Lung (tissue), 12 donors: ENCODE data around the gene LRRC8B. TPM values are rescaled to one million over a fixed set of nuclear protein-coding genes. Genes with fewer than 3 reads are reported as not detected.
A peak's percentile ranks its signal among the peaks of the same experiment; 100 is the strongest.

Experiments used
- ATAC-seq: fragments of 200-7000 bp; cut with Tn5 transposase; one replicate; pipeline ENCODE4 v1.9.1; 2020; ENCODE audit warnings: moderate number of reproducible peaks; ENCODE audit not compliant: insufficient read depth, low FRiP score
- DNase-seq, 3 donors: peaks; one replicate each; pipeline ENCODE4 v3.0.0-alpha.2; 2013 to 2017
- H3K27ac ChIP-seq, 2 donors: one replicate each; pipeline ENCODE4 v1.5.1; 2013; ENCODE audit warnings: mild to moderate bottlenecking in 2 of 2, moderate library complexity in 2 of 2, control low read depth in 1 of 2, inconsistent platforms in 1 of 2, low read depth in 1 of 2, low read length in 1 of 2
- H3K27me3 ChIP-seq, 3 donors: one replicate each; pipeline ENCODE4 v1.5.1; 2013; ENCODE audit warnings: low read length in 2 of 3; ENCODE audit not compliant: control insufficient read depth in 3 of 3, insufficient read depth in 3 of 3
- H3K36me3 ChIP-seq, 4 donors: one replicate each; pipeline ENCODE4 v1.5.1; 2013; ENCODE audit warnings: low read length in 4 of 4, mild to moderate bottlenecking in 1 of 4, moderate library complexity in 1 of 4; ENCODE audit not compliant: control insufficient read depth in 4 of 4, insufficient read depth in 4 of 4
- H3K4me1 ChIP-seq, 5 donors: one replicate each; pipeline ENCODE4 v1.5.1; 2013; ENCODE audit warnings: low read length in 5 of 5, mild to moderate bottlenecking in 2 of 5, moderate library complexity in 1 of 5; ENCODE audit not compliant: control insufficient read depth in 5 of 5, insufficient read depth in 5 of 5
- H3K4me3 ChIP-seq: one replicate; pipeline ENCODE4 v1.5.1; 2013; ENCODE audit warnings: mild to moderate bottlenecking, control low read depth, moderate library complexity
- H3K9ac ChIP-seq, 2 donors: one replicate each; pipeline ENCODE4 v1.5.1; 2013; ENCODE audit warnings: low read length in 2 of 2, control low read depth in 1 of 2; ENCODE audit not compliant: insufficient read depth in 1 of 2
- H3K9me3 ChIP-seq, 4 donors: one replicate each; pipeline ENCODE4 v1.5.1; 2013; ENCODE audit warnings: low read length in 3 of 4, mild to moderate bottlenecking in 1 of 4, moderate library complexity in 1 of 4; ENCODE audit not compliant: control insufficient read depth in 4 of 4, insufficient read depth in 3 of 4
- CTCF ChIP-seq: IDR thresholded peaks from 2 replicates; pipeline ENCODE4 v1.5.1; 2012; ENCODE audit warnings: mild to moderate bottlenecking; ENCODE audit errors: control extremely low read depth, extremely low read depth
- WGBS, 2 donors: extraction: QIAGEN DNeasy Blood & Tissue Kit; methylation state at CpG; one replicate each; pipeline ENCODE4 v1.1.7; 2013; 5-methylcytosine and 5-hydroxymethylcytosine counted together
- polyA plus RNA-seq, 2 donors: library from polyadenylated mRNA; stranded (reverse); fragments of 200-250 nt; gene quantifications; one replicate each; pipeline ENCODE4 v1.2.1, GENCODE V29; 2013
- total RNA-seq, 2 donors: library from RNA; depleted of rRNA in 1 of 2; stranded (reverse); fragments of >200 nt in 1 of 2; gene quantifications; one replicate each; pipeline ENCODE4 v1.2.1, GENCODE V29; 2014 to 2021
- donor health status: control.
- donor health status: control.
- donor health status: Bipolar disorder and iron deficiency.
- donor health status: healthy.
- donor health status: DM: yes; HTN: yes; CAD: no.

LRRC8B gene
- total and polyA plus RNA-seq, 4 donors: 4.3 to 22.8 (median 11.0) TPM

DNA sequence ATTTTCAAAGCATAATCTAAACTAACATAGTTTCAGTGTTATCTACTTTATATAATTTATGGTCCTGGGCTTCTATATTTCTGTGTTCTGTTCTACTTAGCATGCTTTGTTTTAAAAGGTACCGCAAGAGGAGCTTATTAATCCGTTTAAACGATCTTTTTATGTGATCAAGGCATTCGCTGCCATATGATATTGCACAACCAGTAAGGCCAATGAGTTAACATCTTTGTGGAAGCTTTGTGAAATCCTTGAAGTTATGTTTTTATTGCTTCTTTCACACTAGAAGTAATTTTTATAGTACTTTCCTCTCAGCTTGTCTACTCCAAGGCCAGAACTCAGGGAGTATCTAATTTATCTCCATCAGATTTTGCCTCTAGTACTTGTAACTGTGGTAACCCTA is 117.2 kb downstream of the LRRC8B start:
- no peaks in the 10 kb centered on the region for H3K9me3 ChIP-seq
- no peaks in the 10 kb centered on the region for H3K36me3 ChIP-seq
- no peak overlapping the region for H3K27ac ChIP-seq
- no peak for ATAC-seq
- H3K27me3 ChIP-seq: no peaks in the 10 kb centered on the region
- H3K4me3 ChIP-seq: no peak overlapping the region
- TF ChIP-seq CTCF: no peak
- H3K4me1 ChIP-seq: peaks cover 0 to 4% (median 3%) of the 10 kb centered on the region in 5 donors
- WGBS, 2 donors: 65 to 72% methylated on average over 4 of the region's 4 CpGs
- no peak overlapping the region for H3K9ac ChIP-seq
- DNase-seq: no peak

- H3K4me3 ChIP-seq: no peak overlapping the region
- TF ChIP-seq CTCF: no peak
- H3K27ac ChIP-seq: no peak overlapping the region
- no peak for ATAC-seq
- H3K9me3 ChIP-seq: no peaks in the 10 kb centered on the region
- DNase-seq: no peak
- H3K4me1 ChIP-seq: peaks cover 0 to 3% (median 0%) of the 10 kb centered on the region in 5 donors
- H3K9ac ChIP-seq: no peak overlapping the region
- H3K27me3 ChIP-seq: no peaks in the 10 kb centered on the region
- 72 to 91% methylated on average over 2 of the region's 2 CpGs for WGBS, 2 donors
- H3K36me3 ChIP-seq: no peaks in the 10 kb centered on the region
Measured at GRCh38 chr1:89643577-89643976, 118.9 kb downstream of the LRRC8B start.

- DNase-seq (no peak), ATAC-seq (no peak)
- Histone ChIP-seq H3K9me3 (no peaks in the 10 kb centered on the region), H3K4me3 (no peak overlapping the region), H3K36me3 (no peaks in the 10 kb centered on the region), H3K27me3 (no peaks in the 10 kb centered on the region), H3K27ac (peak overlapping the region in 1 of 2 donors; percentile 18), H3K9ac (no peak overlapping the region), H3K4me1 (peaks cover 0 to 3% (median 0%) of the 10 kb centered on the region in 5 donors)
- TF ChIP-seq CTCF: no peak
- WGBS, 2 donors: 75 to 79% methylated on average over 9 of the region's 9 CpGs
Measured at GRCh38 chr1:89644119-89644814, 119.6 kb downstream of the LRRC8B start.

- DNase-seq (no peak), ATAC-seq (no peak)
- peaks cover 0 to 4% (median 0%) of the 10 kb centered on the region in 5 donors for H3K4me1 ChIP-seq
- H3K9ac ChIP-seq: no peak overlapping the region
- no peaks in the 10 kb centered on the region for H3K36me3 ChIP-seq
- H3K27ac ChIP-seq: no peak overlapping the region
- no peaks in the 10 kb centered on the region for H3K9me3 ChIP-seq
- TF ChIP-seq CTCF: no peak
- 0 to 44% methylated on average over 1 of the region's 1 CpG for WGBS, 2 donors
- H3K27me3 ChIP-seq: no peaks in the 10 kb centered on the region
- H3K4me3 ChIP-seq: no peak overlapping the region
Measured at GRCh38 chr1:89646259-89646658, 121.6 kb downstream of the LRRC8B start.
